NCI-H2227 (cell line): ENCODE measurements around the gene ACSM3.
A peak's percentile ranks its signal among the peaks of the same experiment; 100 is the strongest.
"Not testable (repeated sequence)": the region's sequence is repeated elsewhere in the genome, so short reads cannot be mapped to it uniquely, and the experiment has no call there.

Experiments used
- DNase-seq: peaks from one replicate; lab custom pipeline; 2025; ENCODE audit not compliant: unreplicated experiment; lab: John Stamatoyannopoulos, UW

Gene ACSM3, protein sequence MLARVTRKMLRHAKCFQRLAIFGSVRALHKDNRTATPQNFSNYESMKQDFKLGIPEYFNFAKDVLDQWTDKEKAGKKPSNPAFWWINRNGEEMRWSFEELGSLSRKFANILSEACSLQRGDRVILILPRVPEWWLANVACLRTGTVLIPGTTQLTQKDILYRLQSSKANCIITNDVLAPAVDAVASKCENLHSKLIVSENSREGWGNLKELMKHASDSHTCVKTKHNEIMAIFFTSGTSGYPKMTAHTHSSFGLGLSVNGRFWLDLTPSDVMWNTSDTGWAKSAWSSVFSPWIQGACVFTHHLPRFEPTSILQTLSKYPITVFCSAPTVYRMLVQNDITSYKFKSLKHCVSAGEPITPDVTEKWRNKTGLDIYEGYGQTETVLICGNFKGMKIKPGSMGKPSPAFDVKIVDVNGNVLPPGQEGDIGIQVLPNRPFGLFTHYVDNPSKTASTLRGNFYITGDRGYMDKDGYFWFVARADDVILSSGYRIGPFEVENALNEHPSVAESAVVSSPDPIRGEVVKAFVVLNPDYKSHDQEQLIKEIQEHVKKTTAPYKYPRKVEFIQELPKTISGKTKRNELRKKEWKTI

DNA sequence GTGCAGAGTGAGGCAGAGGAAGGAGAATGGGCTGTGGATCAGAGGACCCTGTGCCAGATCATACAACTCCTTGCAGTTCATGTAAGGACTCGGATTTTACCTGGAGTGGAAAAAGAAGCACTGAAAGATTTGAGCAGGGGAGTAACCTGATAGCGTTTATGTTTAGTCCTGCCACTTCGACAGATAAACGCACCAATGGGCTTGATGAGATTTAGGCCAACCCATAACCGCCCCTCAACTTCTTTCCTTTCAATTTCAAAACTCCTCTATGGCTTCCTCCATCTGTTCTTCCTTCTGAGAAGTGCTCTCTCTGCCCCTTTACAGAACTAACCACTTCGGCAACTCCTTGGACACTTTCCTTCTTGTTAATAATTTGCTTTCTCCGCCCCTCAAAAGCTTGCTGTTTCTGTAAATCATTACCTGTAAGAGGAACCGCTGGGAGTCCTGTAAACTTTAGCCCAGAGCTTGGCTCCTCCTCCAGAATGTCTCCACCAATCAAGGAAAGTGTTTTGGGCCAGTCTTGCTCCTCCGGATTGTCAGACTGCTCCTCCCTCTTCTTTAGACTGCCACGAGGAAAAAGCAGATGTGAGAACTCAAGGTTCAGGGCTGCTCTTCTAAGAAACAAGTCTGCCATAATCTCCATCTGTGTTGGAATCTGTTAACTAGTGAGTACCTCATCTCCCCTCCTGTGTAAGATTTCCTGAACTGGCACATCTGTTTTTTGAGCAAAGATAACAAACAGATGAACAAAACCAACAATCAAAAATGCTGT, at the start of gene ACSM3:
Gene ACSM3 (plus strand): TSS at position 554 of the 772 bp plus-strand sequence. CDS start 6,021 bp downstream, outside the sequence.
- peak; percentile 67 for DNase-seq

DNA sequence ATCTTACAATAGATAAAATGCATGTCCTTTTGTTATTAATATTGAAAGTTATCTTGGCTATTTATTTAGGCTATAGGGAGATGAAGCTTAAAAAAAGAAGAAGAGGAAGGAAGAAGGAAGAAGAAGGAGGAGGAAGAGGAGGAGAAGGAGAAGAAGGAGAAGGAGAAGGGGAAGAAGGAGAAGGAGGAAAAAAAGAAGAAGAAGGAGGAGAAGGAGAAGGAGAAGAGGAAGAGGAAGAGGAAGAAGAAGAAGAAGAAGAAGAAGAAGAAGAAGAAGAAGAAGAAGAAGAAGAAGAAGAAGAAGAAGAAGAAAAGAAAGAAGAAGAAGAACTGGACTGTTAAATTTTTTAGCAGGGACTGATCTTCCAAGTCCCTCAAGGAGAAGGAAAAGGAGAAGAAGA, 46.1 kb upstream of the ACSM3 start:
- not testable (repeated sequence) for DNase-seq

DNA sequence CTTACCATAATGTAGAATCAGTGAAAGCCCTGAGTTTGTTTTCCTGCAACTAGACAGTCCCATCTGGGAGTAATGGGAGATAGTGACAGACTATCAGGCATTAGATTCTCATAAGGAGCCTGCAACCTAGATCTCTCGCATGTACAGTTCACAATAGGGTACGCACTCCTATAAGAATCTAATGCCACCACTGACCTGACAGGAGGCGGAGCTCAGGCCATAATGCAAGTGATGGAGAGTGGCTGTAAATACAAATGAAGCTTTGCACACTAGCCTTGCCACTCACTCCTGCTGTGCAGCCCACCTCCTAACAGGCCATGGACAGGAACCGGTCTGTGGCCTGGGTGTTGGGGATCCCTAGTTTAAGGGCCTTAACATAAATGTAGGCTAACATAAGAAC, 43.6 kb upstream of the ACSM3 start:
- no peak for DNase-seq

DNA sequence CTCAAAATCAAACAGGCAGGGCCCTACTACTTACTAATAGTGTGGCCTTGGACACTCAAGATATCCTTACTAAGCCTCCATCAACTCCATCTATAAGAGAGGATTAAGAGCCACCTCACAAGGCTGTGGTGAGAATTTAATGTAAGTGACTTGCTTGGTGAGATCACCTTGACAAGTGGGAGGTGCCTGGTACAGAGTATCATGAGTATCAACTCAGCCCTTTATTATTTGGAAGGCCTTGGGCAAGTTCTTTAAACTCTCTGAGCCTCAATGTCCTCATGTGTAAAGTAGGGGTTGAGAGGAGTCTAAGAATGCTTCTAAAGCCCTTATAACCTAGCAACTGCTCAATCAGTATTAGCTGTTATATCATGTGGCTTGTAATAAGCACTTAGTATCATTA, 37.2 kb upstream of the ACSM3 start:
- DNase-seq = no peak

DNA sequence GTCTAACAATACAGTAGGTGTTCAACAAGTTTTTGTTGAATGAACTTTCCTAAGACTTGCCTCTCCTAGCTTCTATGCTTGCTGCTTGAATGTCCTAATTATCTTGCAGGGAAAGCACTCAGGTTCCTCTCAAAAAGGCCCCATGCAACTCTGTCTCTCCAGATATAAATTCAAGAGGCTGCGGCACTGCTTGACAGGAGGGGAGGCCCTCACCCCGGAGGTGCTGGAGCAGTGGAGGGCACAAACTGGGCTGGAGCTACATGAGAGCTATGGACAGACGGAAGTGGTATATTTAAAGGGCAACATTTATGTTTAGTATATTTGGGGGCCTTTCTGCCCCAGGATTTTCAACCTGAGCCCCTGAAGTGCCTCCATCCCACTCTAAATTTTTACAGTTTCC, 36.6 kb upstream of the ACSM3 start:
- DNase-seq = no peak

DNA sequence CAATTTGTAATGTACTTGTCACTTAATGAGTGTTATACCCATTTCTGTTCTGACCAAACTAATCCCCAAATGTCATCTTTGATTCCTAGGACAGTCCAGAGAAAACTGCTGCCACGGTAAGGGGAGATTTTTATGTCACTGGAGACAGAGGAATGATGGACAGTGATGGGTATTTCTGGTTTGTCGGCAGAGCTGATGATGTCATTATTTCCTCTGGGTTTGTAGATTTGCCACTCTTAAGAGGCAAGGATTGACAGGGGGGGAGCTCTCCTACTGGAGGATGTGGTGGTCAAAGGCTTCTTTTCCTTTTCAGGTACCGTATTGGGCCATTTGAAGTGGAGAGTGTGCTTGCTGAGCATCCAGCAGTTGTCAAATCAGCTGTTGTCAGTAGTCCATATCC, 34.7 kb upstream of the ACSM3 start:
- DNase-seq = no peak

DNA sequence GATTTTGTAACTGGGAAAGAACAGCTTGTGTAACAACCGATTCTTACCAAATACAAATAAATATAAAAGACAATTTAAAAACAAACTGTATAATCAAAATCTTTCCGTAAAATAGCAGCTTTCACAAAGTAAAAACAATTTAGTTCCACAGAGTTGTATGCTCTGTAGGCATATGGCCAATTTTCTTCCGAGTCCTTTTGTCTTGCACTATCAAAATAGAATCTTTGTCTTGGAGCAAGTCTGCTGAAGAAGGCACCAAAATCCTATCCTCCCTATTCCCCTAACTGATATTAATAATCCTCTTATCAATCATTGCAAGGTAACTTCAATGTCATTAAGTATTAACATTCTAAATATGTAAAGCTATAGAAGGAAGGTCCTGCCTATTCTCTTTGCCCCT, 29.8 kb upstream of the ACSM3 start:
- DNase-seq = no peak

DNA sequence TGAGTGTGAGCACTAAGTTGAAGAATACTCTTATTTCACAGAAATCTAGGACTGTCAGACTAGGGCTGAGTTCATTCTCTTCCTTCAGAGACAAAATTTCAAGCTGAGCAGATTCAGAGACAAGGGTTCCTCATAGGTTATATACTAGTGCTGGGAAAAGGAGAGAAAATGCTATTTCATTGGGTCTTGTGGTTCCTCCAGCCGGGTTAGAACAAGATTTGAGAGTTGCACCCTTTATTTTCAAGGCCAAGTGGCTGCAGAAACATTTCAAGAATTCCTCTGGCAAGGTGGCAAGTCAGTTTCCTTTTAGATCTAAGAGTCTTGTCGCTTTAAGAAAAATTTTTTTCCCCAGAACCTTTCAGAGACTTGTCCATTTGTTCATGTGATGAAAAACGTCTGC, 29.0 kb upstream of the ACSM3 start:
- no peak for DNase-seq

DNA sequence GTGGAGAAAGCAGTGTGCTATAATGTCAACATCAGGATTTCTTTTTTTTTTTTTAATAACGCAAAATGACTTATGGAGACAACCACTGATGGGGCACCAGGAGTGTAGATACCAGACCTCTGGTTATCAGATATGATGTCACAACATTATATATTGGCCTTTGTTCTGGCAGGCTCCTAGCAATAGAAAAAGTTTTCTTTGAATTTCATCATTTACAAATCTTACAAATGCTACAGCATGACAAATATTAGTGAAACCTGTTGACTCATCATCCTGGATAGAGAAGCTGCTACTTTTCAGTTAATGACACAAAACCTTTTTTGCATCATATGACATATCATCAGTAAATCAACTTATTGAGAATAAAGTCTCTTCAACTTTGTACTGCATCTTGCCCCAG, 28.3 kb upstream of the ACSM3 start:
- DNase-seq = no peak

DNA sequence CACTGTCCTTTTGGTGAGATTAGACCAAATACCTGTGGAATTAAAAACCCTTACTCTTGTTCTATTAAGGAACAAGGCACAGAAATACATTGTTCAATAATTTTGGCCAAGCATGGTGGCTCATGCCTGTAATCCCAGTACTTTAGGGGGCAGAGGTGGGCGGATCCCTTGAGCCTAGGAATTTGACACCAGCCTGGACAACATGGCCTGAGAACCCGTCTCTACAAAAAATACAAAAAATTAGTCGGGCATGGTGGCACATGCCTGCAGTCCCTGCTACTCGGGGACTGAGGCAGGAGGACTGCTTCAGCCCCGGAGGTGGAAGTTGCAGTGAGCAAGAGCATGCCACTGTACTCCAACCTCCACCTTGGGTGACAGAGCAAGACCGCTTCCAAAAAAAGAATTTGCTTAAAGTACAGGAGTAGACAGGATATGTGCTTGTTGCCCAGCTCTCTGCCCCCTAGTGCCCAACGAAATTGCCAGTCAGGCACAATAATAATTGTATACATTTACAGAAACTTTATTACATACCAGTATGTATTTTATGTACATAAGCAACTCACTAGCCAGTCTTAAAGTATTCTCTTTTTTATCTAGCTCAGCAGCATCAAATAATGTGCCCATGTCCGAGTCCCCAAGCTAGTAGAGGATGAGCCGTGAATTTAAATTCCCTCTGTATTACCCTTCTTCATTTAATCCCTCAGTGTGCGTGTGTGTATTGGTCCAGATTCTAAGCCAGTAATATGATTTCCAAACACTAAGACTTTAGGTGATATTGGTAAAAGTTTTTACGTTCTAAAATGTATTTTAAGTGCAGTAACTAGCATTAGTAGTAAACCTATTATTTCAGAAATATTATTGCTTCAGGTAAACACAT, 23.6 kb upstream of the ACSM3 start:
- DNase-seq = no peak

DNA sequence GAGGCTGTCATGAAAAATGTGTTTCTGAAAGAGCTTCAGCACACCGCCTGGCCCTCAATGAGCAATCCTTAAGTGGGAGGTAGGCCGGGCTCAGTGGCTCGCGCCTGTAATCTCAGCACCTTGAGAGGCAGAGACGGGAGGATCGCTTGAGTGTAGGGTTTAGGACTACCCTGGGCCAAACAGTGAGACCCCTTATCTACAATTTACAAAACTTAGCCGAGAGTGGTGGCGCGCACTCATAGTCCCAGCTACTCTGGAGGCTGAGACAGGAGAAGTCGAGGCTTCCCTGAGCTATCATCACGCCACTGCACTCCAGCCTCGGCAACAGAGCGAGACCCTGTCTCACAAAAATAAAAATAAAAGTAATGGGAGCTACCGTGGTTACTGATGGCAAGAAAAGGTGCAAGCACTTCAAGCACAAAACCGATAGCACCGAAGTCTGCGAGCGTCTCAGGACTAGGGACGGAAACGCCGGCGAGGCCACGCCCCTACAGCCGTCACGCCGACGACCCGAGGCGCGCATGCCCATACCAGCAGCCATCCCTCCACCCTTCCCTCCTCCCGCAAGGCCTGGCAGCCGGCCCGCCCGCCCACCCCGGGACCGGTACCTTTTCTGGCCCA, 22.8 kb upstream of the ACSM3 start:
- DNase-seq = peak; percentile 86

DNA sequence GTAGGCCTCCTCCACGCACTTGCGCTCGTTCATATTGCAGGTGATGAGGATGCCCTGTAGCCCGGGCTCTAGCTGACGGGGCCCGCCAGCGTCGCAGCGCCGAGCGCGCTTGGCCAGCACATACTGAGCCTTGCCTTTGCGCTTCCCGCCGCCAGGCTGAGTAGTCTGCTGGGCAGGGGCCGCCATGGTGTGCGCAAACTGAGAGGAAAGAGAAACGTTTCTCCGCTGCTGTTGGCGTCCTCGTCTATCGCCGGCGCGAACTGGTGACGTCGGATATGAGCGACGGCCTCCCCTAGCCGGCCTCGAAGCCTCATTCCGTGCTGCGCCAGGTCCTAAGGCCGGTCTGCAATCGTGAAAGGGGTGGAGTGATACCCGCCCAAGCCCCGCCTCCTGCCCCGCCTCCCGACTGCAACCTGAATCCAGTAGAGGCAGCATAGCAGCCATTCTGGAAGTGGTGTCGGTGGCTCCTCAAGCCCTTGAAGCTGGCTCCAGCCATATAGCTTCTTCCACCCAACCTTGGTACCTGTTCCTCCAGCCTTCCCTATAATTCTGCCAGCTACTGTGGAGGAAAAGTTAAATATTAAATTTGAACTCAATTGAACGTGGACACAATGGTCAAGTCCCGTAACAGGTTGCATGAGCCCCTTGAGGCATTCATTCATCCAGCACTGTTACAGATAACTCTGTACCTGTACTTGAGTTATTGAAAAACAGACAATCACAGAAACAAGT, 22.1 kb upstream of the ACSM3 start, which contains the start of gene THUMPD1:
Gene THUMPD1 (minus strand): TSS at position 265 of the 732 bp plus-strand sequence. CDS start 79 bp downstream, at position 186.
- DNase-seq = peak; percentile 96

DNA sequence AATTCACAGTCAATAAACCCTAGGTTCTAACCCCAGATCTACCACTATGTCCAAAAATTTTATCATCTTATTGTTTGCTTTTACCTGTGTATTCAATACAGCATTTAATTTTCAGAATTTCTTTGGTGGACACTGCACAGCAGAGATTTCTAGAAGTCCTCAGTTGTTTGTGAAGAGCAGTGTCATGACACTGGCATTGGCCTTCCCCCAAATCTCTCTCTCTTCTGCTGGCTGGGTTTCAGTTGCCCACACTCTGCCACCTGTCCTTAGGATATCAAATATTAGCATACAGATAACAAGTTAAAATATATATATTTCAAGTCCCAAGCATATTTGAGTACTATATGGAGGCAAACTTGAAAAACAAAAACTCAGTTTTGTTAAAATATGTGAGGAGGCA, 20.2 kb upstream of the ACSM3 start:
- no peak for DNase-seq

DNA sequence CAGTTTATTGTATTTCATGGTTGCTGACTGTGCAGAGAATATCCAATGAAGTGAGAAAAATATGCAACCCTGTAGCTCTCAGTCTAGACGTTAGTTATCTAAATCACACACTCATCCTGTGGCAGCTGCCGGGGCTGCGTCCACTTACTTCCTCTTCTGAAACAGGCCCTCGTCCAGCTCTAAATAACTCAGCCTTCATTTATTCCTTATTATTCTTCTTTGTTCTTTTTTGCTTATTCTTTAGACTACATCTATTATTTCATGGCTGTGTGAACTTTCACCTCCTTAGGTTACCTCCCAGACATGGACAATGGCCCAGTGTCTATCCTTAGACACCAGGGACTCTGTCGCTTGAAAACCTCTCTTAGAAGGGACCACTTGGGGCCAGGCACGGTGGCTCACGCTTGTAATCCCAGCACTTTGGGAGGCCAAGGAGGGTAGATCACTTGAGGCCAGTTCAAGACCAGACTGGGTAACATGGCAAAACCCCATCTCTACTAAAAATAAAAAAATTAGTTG, 18.8 kb upstream of the ACSM3 start:
- no peak for DNase-seq

DNA sequence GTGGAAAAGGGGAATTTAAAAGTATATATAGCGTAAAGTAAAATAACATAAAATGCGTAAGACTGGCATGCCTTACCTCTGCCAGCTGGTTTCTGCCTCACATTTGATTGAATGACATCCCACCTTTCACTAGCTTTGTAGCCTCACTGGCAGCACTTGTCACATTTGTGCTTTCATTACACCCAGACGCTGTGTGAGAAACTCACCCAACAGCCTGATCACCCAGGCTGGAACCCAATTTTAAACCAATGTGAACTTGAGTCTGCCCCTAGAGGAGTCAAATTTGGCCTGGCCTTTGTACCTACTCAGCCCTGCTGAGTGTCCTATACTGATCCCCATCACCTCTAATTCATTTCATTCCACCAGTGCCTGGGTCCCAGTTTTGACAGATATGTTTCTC, 17.4 kb upstream of the ACSM3 start:
- DNase-seq = no peak

DNA sequence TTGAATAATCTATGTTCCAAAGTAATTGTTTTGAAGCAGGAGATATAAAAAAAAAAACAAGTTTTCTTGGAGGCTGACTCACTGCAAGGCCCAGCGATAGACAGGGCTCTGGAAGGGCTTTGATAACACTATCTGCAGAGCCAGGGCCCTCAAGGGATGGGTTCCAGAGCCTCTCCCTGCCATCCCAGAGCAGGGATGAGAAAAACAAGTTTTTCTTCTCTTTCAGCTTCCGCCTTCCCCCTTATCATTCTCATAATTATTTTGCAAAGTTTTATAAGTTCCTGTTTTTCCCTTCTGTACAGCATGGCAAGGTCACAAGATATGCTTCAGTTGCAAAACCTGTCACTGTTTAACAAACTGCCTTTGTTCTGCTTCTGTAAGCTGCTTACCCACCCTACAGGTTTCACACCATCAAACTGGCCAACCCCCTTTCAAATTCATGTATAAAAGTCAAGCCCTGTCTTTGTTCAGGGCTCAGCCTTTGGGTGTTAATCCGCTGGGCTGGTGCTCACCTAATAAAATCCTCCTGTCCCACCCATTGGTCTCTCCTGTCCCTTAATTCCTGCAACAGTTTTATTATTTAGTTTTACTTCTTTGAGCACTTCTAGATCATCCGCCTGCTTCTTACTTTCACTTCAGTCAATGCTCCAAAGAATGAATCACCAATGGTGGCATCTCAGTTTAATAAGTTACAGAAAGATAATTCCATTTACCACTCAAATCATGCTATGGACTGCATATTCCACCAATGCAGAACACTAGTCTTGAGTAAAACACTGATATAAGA, 16.6 kb upstream of the ACSM3 start:
- DNase-seq = no peak

DNA sequence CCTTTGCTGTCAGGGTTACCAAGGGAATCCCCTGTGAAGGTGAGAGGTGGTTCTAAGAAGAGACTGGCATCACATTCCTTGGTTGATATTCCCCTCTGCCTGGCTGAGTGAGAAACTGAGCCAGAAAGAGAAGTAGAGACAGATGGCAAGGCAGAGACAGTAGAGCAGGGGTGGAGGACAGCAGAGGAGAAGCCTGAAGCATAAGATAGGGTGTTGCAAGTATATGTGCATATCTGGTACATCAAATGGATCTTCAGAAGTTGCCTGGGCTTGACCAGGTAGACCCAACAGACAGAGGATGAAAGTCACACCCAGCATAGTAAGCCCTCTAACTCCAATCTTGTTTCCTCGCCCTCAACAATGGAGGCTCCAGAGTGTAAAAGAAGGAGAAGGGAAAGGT, 14.3 kb upstream of the ACSM3 start:
- no peak for DNase-seq

DNA sequence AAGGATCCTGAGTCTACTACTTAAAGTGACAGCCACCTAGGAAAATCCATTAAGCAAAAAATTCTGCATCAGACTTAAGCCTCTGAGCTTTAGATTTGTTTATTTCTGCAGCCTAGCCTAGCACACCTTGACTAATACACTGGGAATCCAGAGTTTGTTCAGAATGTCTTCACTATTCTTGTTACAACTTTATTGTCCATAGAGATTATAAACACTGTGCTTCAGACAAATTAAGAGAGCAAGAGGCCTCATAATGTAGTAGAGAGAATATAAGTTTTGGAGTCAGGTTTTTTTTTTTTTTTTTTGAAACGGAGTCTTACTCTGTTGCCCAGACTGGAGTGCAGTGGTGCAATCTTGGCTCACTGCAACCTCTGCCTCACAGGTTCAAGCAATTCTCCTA, 13.3 kb upstream of the ACSM3 start:
- no peak for DNase-seq

DNA sequence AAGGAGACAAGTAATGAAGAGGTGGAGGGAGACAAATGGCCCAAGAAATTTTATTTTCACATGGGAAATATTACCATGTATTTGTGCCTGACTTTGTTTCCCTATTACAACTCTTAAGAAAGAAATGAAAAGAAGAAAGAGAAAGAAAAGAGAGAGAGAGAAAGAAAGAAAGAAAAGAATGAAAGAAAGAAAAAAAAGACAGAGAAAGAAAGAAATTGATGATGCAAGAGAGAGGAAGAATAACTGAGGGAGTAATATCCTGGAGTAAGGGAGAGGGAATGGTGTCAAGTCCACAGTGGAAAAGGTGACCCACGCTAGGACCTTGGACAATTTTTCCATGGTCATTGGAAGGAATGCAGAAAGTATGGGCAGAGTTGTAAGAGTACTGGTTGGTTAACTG, 10.1 kb upstream of the ACSM3 start:
- no peak for DNase-seq
